ENCODE measurements around the gene GFOD1.
A peak's percentile ranks its signal among the peaks of the same experiment; 100 is the strongest.
"Not testable (repeated sequence)": the region's sequence is repeated elsewhere in the genome, so short reads cannot be mapped to it uniquely, and the experiment has no call there.

GFOD1 gene

GRCh38 chr6:13511913-13512717 lies 24.7 kb upstream of the GFOD1 start:
- no peak for DNase-seq (ENCODE audit: low read depth in 2 of 2)

DNA sequence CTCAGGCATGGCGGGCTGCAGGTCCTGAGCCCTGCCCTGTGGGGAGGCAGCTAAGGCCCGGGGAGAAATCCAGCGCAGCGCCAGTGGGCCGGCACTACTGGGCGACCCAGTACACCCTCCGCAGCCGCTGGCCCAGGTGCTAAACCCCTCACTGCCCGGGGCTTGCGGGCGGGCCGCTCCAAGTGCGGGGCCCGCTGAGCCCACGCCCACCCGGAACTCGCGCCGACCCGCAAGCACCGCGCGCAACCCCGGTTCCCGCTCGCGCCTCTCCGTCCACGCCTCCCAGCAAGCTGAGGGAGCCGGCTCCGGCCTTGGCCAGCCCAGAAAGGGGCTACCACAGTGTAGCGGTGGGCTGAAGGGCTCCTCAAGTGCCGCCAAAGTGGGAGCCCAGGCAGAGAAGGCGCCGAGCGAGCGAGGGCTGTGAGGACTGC lies 23.8 kb upstream of the GFOD1 start:
- not testable (repeated sequence) for DNase-seq (ENCODE audit: low read depth in 2 of 2)

- DNase-seq (ENCODE audit: low read depth in 2 of 2), result not testable (repeated sequence)
These were observed 23.0 kb upstream of the GFOD1 start for GRCh38 chr6:13510433-13510832.

DNA sequence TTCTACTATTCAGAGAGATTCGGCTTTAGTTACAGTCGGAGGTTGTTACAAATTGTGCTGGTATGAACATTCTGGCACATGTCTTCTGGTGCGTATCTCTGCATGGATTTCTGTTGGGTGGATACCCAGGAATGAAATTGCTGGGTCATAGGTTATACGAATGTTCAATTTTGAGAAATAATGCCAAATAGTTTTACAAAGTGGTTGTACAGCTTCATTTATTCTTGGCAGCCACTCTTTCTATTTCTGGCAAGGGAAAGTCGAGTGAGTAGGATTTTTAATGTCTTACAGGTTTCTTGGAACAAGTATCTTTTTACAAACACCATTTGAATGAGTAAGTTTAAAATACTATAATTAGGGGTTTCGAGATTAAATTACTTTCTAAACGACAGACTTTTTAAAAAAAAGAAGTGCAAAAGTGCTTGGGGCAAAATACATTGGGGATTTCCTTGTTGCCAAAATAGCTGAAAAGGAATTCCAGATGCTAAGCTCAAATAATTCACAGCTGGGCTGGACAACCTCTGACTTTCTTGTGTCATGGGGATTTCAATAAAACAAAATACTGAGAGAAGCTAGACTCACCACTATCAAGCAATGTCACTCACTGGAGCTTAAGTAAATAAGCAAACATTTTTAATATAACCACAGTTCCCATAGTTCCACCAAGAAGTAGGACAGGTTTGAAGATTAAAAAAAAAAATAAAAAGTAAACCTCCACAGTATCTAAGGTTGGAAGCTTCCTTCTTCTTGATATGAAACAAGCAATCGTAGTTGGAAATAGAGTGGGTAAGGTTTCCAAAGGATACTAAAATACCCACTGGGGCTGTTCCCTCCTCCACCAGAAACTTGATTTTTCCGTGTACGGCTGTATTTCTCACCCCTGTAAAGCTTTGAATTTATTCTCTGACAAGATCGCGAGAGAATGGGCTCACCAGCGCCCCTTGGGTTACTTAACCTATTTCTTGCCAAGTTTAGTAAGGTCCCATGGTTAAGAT lies 21.6 kb upstream of the GFOD1 start:
- no peak for DNase-seq (ENCODE audit: low read depth in 2 of 2)

DNA sequence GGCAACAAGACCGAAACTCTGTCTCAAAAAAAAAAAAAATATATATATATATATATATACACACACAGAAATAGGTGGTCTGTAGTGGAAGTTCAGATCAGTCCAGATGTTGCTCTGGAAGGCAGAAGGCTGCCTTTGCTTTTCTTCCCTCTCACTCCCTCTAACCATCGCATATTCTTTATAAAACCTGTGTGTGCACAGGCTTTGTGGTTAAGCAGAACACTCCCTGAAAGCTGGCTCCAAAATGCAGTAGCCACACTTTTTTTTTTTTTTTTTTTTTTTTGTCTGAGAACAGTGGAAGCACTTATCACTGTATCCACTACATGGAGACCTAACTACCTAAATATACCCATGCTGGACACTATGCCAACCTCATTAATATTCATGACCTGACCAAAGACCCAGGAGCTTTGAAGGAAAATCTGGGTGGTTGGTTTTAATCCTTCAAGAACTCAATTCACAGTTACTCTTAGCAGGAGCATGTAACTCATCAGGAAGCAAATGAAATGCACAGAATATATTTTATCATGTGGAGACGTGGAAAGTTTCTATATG lies 20.0 kb upstream of the GFOD1 start:
- no peak for DNase-seq (ENCODE audit: low read depth in 2 of 2)

GRCh38 chr6:13505345-13505734 lies 17.9 kb upstream of the GFOD1 start:
- DNase-seq (ENCODE audit: low read depth in 2 of 2), result no peak

DNA sequence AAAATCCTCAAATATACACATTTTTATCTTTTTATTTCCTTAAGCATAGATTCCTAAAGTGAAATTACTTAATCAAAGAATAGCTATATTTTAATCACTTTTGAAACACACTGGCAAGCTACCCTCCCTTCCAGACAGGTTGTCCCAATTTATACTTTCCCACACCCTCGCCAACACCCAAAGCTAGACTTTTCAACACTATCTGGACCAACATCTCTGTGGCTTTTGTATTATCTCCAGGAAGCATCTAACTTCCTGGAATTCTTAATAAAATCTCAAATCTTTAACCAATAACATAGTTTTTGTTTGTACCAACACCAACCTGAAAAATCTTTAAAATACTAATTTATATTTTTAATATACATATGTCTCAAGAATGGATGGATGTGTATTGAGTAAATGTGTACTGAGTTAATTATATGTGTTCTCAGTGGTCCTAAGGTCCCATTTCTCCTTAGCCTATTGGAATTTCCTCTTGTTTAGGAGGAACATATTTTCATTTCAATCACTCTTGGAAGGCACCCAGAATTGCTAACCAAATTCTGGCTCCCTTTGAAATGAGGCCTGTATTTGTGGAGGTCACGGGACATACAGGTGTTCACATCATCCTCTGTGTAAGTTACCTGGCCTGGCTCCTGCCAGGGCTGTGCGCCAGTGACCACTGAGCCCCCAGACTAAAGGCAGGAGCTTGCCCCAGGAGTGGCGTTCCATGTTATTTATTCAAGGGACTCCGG lies 17.4 kb upstream of the GFOD1 start:
- DNase-seq (ENCODE audit: low read depth in 2 of 2), result no peak

DNA sequence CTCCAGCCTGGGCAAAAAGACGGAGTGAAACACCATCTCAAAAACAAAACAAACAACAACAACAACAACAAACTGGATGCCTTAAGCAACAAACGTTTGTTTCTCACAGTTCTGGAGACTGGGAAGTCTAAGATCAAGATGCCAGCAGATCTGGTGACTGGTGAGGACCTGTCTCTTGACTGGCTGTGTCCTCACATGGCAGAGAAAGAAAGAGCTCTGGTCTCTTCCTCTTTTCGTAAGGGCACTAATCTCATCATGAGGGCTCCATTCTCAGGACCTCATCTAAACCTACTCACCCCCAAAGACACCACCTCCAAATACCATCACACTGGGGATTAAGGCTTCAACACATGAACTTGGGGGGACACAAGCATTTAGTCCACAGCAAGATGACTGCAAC lies 13.5 kb upstream of the GFOD1 start:
- no peak for DNase-seq (ENCODE audit: low read depth in 2 of 2)

DNA sequence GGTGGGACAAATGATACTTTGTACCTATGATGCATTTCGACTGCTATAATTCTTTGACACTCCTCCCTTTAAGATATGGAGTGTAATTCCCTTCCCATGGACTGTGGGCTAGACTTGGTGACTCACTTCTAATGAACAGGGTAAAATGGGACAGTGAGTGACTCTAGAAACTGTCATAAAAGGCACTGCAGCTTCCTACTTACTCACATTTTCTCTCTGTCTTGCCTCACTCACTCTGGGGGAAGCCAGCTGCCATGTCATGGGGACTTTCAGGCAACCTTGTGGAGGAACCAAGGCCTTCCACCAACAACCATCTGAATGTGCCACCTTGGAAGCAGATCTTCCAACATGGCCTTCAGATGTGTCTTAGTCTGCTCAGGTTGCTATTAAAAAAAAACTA lies 12.9 kb upstream of the GFOD1 start:
- DNase-seq (ENCODE audit: low read depth in 2 of 2), result no peak

DNA sequence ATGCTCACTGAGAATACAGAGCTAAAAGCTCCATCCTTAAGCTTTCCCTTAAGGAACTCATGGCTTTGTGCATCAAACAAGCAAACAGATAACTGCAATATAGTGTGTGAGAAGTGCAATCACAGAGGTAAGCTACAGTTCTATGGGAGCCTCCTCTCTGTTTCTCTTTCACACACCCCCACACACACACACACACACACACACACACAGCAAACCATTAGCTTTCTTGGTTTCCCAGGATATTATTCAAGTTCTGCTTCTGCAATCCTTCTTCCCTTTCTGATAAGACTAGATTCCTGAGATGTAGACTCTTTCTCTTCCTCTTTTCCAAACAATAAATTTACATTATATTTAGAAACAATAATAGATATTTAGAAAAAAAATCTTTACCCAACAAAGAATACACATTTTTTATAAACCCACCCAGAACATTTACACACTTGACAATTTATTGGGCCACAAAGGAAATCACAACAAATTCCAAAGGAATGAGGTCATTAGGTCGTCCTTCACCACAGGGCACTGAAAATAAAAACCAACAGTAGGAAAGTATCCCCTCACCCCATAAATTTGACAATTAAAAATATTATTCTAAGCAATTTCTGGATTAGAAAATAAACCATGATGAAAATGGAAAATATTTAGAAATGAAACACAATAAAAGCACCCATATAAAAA lies 9.3 kb upstream of the GFOD1 start:
- DNase-seq (ENCODE audit: low read depth in 2 of 2), result no peak

DNA sequence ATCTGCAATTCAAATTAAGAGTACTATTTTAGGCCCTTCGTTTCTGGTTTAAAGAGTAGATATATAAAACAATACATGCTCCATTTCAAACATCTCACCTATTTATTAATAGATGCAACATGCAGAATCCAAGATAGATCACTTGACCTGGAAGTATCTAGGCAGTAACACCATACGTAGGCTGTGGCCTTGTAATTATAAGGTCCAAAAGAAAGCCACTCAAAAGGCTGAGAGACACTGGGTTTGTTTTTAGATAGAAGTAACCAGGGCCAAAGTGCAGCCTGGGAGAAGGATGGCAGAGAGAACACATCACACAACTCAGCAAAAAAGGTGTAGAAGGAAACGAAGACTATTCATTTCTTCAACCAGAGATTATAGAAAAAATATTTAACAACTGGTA lies 8.4 kb upstream of the GFOD1 start:
- DNase-seq (ENCODE audit: low read depth in 2 of 2), result no peak

DNA sequence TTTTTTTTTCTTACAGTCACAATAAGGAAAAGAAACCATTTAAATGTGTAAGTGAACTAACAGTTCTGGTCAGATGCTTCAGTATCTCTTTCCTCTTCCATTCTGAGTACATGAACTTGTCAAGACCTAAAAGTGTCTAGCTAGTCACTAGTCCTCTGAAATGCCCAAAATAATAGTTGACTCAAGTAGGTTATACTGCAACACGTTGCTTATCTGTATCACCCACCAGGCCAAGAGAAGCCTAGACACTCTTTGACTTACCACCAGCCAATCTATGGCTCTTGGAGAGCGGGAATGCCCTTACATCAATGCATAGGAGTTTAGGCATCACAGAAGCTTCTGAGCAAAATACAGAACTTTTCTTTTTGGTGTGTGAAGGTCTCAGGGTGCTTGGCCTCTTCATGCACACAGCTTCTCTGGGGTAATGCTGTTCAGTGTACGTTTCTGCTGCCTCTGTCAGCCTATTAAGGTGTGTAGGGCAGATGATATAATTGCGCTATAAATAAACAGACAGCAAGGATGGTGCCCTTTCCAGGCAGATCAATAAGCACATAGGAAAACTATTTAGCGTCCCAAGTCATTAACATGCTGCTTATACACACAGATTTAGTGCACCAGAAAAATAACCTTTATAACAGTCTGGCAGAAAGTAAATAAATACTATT lies 7.8 kb upstream of the GFOD1 start:
- no peak for DNase-seq (ENCODE audit: low read depth in 2 of 2)

DNA sequence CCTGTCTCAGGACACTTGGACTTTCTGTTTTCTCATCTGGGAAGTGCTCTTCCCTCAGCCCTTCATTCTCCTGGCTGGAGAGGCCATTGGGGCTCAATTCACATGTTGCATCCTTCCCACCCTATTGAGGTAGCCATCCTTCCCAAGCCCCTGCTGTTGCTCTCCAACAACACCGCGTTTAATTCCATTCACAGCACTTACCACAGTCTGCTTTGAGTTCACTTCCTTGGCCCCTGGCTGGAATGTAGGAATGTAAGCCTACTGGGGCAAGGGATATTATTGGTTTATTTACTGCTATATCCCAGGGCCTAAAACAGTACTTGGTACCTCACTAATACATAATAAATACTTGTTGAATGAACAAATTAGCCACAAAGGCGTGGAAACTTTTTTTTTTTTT lies 6.7 kb upstream of the GFOD1 start:
- no peak for DNase-seq (ENCODE audit: low read depth in 2 of 2)

DNA sequence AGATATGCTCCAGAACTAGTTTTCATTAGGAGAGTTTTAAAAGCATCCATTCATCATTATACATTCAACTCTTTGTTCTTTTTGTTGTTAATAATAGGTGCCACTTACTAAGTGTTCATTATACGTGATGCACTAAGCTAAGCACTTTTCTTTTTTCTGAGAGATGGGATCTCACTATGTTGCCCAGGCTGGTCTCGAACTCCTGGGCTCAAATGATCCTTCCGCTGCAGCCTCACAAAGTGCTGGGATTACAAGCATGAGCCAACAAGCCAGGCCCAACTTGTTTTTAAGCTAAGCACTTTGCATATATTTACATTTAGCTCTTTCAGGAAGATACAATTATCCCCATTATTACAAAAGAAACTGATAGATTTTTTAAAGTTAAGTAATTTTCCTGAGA lies 5.7 kb upstream of the GFOD1 start:
- DNase-seq (ENCODE audit: low read depth in 2 of 2), result no peak

- DNase-seq (ENCODE audit: low read depth in 2 of 2), result no peak
These were observed 5.0 kb upstream of the GFOD1 start for GRCh38 chr6:13492357-13492756.

- DNase-seq (ENCODE audit: low read depth in 2 of 2), result no peak
These were observed 4.1 kb upstream of the GFOD1 start for GRCh38 chr6:13491538-13491937.

DNA sequence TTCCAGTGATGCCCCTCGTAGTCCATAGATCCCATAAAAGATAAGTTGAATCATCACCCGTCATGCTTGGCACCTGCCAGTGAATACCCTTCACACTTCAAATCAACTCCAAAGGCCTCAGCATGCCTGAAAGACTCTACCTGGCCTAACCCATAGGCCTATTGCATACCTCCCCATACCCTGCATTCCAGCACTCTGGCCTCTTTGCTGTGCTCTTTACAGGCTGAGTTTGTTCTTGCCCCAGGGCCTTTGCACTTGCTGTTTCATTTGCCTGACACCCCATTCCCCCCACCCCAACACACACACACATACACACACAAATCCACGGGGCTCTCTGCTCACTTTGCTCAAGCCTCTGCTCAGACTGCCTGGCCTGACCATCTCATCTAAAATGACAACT lies 3.0 kb upstream of the GFOD1 start:
- no peak for DNase-seq (ENCODE audit: low read depth in 2 of 2)

DNA sequence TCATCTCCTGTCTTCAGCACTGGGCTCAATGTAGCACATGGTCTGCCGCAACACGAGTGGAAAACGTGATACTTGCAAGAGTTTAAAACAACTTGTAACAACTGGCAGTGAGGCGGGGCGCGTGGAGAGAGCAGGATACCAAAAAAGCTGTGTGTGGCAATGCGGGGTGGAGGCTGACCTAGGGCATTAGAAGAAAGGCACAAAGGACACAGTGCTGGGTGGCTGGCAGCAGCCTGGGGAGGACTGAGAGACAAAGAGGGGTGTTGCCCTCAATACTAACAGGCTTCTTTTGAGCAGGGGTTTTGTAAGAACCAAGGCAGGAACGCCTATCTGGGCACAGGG lies 1.5 kb upstream of the GFOD1 start:
- no peak for DNase-seq (ENCODE audit: low read depth in 2 of 2)

DNA sequence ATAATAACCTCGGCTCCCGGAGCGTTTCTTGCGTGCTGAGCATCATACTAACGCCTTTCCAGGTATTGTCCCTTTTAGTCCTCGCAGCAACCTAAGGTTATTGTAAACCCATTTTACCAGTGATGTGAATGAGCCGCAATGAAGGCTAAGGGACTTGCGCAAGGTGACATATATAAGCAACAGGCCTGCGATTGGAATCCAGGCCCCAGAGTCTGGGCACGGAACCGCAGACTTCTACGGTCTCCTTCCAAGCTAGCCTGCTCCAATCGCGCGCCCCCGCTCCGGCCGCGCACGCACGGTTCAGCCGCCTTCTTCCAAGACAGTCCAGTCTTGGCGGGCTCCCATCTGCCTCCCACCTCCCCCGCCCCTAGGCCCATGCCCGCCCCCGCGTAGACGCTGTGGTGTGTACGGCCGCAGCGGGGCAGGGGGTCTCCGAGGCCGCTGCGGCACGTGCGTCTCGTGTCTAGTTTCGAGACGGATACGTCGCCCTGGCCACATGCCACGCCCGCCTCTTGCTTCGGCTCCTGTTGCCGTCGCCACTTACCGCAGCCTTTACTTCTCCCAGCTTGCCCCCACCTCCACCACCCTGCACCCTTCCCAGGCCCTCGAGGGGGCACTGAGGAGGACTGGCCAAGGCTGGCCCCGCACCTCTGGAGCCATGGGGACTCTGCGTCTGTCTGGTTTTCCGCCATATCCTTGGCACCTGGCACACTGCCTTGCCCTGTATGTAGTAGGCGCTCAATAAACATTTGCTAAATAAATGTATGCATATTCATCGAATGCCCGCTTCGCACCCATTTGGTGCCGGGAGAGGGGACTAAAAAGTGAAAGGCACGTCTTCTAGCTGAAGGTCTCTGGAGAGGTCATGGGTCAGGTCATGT lies 855 bp upstream of the GFOD1 start:
- DNase-seq (ENCODE audit: low read depth in 2 of 2), result no peak

DNA sequence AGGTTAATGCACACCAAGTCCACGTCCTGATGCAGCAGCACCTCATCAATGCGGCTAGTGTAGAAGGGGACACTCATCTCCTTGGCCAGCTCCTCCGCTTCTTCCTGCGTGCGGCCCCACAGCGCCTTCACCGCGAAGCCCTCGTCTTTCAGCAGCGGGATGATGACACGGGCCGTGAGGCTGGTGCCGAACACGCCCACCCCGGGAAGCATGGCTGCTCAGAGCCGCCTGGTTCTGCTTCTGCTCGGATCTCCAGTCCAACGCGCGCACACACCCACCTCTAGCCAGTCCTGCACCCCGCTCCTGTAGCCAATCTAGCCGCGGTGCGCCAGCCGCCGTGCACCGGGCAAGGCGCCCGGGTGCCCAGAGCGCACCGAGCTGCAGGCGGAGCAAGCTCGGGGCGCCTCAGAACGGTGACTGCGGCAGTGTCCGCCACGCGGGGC lies 700 bp downstream of the GFOD1 start:
- peak; percentile 44 to 48 for DNase-seq (ENCODE audit: low read depth in 2 of 2)

Measured in activated CD4-positive, alpha-beta T cell treated with anti-CD3 and anti-CD28 coated beads for 24 hours (primary cell).